ENCODE data around the gene DLL4.

DNA sequence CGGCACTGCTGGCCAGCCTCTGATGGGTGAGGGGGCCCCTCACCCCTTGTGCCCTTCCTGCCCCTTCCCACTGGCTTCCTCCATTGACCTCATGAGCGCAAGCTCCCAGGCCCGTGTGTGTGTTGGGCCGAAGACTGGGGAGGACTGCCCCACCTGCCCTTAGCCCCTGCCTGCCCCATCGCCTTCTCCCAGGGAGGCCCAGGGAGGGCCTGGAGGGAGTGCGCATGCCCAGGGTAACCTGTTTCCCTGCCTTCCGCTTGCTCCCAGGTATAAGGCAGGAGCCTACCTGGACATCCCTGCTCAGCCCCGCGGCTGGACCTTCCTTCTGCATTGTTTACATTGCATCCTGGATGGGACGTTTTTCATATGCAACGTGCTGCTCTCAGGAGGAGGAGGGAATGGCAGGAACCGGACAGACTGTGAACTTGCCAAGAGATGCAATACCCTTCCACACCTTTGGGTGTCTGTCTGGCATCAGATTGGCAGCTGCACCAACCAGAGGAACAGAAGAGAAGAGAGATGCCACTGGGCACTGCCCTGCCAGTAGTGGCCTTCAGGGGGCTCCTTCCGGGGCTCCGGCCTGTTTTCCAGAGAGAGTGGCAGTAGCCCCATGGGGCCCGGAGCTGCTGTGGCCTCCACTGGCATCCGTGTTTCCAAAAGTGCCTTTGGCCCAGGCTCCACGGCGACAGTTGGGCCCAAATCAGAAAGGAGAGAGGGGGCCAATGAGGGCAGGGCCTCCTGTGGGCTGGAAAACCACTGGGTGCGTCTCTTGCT, 8.8 kb downstream of the DLL4 start:
- TF ChIP-seq CTCF (IDR thresholded peaks at IDR 0.05; ENCODE audit: poor library complexity, severe bottlenecking) (no peak), RAD21 (conservative IDR thresholded peaks at IDR 0.05) (no peak), POLR2AphosphoS5 (IDR thresholded peaks at IDR 0.05) (no peak), MXI1 (conservative IDR thresholded peaks at IDR 0.05; ENCODE audit: poor library complexity, severe bottlenecking) (no peak), EP300 (conservative IDR thresholded peaks at IDR 0.05; ENCODE audit: poor library complexity, severe bottlenecking) (no peak), TAF1 (IDR thresholded peaks at IDR 0.05; ENCODE audit: low read depth) (no peak)

Measured in neural cell (in vitro differentiated cells).